ENCODE data around the gene PIK3R2. TPM values are rescaled to one million over a fixed set of nuclear protein-coding genes. Genes with fewer than 3 reads are reported as not detected.

Gene PIK3R2
- total and polyA plus RNA-seq, 4 donors: 1.5 to 37.8 (median 7.7) TPM

DNA sequence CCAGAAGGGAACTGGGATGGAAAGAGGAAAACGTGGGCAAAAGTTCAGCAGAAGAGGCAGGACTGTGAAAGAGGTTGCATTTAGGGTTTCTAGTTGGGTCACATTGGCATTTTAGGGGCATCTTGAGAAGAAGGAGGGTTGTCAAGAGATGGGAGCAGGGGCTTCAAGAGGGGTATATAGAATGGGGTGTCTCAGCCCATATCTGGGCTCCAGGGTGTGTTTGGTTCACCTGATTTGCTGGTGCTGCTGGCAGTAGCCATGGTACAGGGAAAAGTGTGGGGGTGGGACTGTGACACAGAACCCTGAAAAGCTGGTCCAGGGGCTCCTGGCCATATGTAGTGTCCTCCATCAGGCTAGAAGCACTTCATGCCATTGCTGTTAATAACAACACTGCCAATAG, 32.8 kb upstream of the PIK3R2 start (continued):
- TF ChIP-seq, protein P1, sequence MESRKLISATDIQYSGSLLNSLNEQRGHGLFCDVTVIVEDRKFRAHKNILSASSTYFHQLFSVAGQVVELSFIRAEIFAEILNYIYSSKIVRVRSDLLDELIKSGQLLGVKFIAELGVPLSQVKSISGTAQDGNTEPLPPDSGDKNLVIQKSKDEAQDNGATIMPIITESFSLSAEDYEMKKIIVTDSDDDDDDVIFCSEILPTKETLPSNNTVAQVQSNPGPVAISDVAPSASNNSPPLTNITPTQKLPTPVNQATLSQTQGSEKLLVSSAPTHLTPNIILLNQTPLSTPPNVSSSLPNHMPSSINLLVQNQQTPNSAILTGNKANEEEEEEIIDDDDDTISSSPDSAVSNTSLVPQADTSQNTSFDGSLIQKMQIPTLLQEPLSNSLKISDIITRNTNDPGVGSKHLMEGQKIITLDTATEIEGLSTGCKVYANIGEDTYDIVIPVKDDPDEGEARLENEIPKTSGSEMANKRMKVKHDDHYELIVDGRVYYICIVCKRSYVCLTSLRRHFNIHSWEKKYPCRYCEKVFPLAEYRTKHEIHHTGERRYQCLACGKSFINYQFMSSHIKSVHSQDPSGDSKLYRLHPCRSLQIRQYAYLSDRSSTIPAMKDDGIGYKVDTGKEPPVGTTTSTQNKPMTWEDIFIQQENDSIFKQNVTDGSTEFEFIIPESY (IDR thresholded peaks at IDR 0.05): no peak
- TF ChIP-seq RXRA (IDR thresholded peaks at IDR 0.05): no peak
- TF ChIP-seq YY1 (IDR thresholded peaks at IDR 0.05): no peak
- no peak for TF ChIP-seq SP1 (IDR thresholded peaks at IDR 0.05)
- TF ChIP-seq, protein P2, sequence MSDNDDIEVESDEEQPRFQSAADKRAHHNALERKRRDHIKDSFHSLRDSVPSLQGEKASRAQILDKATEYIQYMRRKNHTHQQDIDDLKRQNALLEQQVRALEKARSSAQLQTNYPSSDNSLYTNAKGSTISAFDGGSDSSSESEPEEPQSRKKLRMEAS (IDR thresholded peaks at IDR 0.05): no peak
- no peak for TF ChIP-seq HNF4A (conservative IDR thresholded peaks at IDR 0.05)

DNA sequence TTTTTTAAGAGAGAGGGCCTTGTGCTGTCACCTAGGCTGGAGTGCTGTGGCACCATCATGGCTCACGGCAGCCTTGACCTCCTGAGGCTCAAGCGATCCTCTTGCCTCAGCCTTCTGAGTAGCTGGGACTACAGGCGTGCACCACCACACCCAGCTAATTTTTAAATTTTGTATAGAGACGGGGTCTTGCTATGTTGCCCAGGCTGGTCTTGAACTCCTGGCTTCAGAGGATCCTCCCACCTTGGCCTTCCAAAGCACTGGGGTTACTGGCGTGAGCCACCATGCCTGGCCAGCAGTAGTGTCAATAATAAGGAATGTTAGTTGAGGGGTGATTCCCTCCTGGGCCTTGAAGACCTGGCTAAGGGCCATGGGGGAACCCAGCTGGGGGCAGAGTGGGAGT, 31.8 kb upstream of the PIK3R2 start:
- TF ChIP-seq RAD21 (IDR thresholded peaks at IDR 0.05): no peak
- TF ChIP-seq RXRA (IDR thresholded peaks at IDR 0.05): no peak
- TF ChIP-seq YY1 (IDR thresholded peaks at IDR 0.05): no peak
- no peak for TF ChIP-seq SP1 (IDR thresholded peaks at IDR 0.05)
- no peak for TF ChIP-seq NR2F2 (IDR thresholded peaks at IDR 0.05)
- TF ChIP-seq, protein P3, sequence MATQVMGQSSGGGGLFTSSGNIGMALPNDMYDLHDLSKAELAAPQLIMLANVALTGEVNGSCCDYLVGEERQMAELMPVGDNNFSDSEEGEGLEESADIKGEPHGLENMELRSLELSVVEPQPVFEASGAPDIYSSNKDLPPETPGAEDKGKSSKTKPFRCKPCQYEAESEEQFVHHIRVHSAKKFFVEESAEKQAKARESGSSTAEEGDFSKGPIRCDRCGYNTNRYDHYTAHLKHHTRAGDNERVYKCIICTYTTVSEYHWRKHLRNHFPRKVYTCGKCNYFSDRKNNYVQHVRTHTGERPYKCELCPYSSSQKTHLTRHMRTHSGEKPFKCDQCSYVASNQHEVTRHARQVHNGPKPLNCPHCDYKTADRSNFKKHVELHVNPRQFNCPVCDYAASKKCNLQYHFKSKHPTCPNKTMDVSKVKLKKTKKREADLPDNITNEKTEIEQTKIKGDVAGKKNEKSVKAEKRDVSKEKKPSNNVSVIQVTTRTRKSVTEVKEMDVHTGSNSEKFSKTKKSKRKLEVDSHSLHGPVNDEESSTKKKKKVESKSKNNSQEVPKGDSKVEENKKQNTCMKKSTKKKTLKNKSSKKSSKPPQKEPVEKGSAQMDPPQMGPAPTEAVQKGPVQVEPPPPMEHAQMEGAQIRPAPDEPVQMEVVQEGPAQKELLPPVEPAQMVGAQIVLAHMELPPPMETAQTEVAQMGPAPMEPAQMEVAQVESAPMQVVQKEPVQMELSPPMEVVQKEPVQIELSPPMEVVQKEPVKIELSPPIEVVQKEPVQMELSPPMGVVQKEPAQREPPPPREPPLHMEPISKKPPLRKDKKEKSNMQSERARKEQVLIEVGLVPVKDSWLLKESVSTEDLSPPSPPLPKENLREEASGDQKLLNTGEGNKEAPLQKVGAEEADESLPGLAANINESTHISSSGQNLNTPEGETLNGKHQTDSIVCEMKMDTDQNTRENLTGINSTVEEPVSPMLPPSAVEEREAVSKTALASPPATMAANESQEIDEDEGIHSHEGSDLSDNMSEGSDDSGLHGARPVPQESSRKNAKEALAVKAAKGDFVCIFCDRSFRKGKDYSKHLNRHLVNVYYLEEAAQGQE (IDR thresholded peaks at IDR 0.05): no peak
- TF ChIP-seq, protein P2 (IDR thresholded peaks at IDR 0.05): no peak
- TF ChIP-seq HNF4G (IDR thresholded peaks at IDR 0.05): no peak
- no peak for TF ChIP-seq HNF4A (conservative IDR thresholded peaks at IDR 0.05)
- TF ChIP-seq, protein P4, sequence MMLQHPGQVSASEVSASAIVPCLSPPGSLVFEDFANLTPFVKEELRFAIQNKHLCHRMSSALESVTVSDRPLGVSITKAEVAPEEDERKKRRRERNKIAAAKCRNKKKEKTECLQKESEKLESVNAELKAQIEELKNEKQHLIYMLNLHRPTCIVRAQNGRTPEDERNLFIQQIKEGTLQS (IDR thresholded peaks at IDR 0.05): no peak
- no peak for TF ChIP-seq TAF1 (conservative IDR thresholded peaks at IDR 0.05)
- TF ChIP-seq JUND (IDR thresholded peaks at IDR 0.05): no peak
- TF ChIP-seq, protein P5, sequence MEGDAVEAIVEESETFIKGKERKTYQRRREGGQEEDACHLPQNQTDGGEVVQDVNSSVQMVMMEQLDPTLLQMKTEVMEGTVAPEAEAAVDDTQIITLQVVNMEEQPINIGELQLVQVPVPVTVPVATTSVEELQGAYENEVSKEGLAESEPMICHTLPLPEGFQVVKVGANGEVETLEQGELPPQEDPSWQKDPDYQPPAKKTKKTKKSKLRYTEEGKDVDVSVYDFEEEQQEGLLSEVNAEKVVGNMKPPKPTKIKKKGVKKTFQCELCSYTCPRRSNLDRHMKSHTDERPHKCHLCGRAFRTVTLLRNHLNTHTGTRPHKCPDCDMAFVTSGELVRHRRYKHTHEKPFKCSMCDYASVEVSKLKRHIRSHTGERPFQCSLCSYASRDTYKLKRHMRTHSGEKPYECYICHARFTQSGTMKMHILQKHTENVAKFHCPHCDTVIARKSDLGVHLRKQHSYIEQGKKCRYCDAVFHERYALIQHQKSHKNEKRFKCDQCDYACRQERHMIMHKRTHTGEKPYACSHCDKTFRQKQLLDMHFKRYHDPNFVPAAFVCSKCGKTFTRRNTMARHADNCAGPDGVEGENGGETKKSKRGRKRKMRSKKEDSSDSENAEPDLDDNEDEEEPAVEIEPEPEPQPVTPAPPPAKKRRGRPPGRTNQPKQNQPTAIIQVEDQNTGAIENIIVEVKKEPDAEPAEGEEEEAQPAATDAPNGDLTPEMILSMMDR (IDR thresholded peaks at IDR 0.05; ENCODE audit: low read depth, low read length, missing input control): no peak
- no peaks in the 10 kb centered on the region for H3K27me3 ChIP-seq (ENCODE audit: control insufficient read depth in 4 of 4, insufficient read depth in 4 of 4, low read length in 3 of 4)
- peaks cover 4 to 32% (median 14%) of the 10 kb centered on the region in 4 donors for H3K36me3 ChIP-seq (ENCODE audit: control insufficient read depth in 4 of 4, insufficient read depth in 3 of 4, low read depth in 1 of 4, low read length in 3 of 4)
- no peaks in the 10 kb centered on the region for H3K9me3 ChIP-seq (ENCODE audit: control insufficient read depth in 4 of 4, low read length in 3 of 4)
- no peak overlapping the region for H3K27ac ChIP-seq (ENCODE audit: low read depth in 1 of 2, low read length in 2 of 2)
- no peak overlapping the region for H3K4me3 ChIP-seq (ENCODE audit: low read depth in 1 of 3, low read length in 3 of 3)
- DNase-seq (ENCODE audit: low spot score): no peak
- WGBS: 98% methylated on average over 5 of the region's 5 CpGs
- H3K9ac ChIP-seq (ENCODE audit: low read depth in 1 of 2, low read length in 2 of 2): no peak overlapping the region
- peaks cover 5 to 25% (median 18%) of the 10 kb centered on the region in 4 donors for H3K4me1 ChIP-seq (ENCODE audit: control insufficient read depth in 4 of 4, insufficient read depth in 4 of 4, low read length in 3 of 4)
